K562 (cell line): ENCODE results near the gene CALML6. TPM values are rescaled to one million over a fixed set of nuclear protein-coding genes. Genes with fewer than 3 reads are reported as not detected.
A peak's percentile ranks its signal among the peaks of the same experiment; 100 is the strongest.

Experiments
- ATF1 ChIP-seq, 2 experiments: fragments of 450-650 bp in 1 of 2; IDR thresholded peaks; 2 replicates each; pipeline ENCODE4 v1.6.1; 2016; ENCODE audit warnings: missing compliant biosample characterization in 1 of 2, missing genetic modification characterization in 1 of 2
- BRCA1 ChIP-seq, 2 experiments: fragments of 450-650 bp in 1 of 2; sonication (generic) in 1 of 2; formaldehyde crosslinking in 1 of 2; IDR thresholded peaks; 2 replicates each; pipeline versions ENCODE4 v1.5.0 to v1.6.1; 2017 to 2020; ENCODE audit warnings: mild to moderate bottlenecking in 1 of 2, missing genetic modification reagents in 1 of 2
- DMBX1 ChIP-seq: fragments of 250-450 bp; sonication (Bioruptor Pico); IDR thresholded peaks from 2 replicates; pipeline ENCODE4 v1.8.0; 2022; ENCODE audit warnings: inconsistent platforms, mild to moderate bottlenecking, moderate library complexity, borderline replicate concordance
- FOXP4 ChIP-seq: sonication (generic); formaldehyde crosslinking; IDR thresholded peaks from 2 replicates; pipeline ENCODE4 v1.8.0; 2022; ENCODE audit warnings: mild to moderate bottlenecking, missing genetic modification reagents, borderline replicate concordance
- HNRNPK ChIP-seq: fragments of 200-400 bp; formaldehyde crosslinking; IDR thresholded peaks from one replicate; pipeline ENCODE4 v1.6.1; 2018; ENCODE audit warnings: mild to moderate bottlenecking, low read depth, low read length; ENCODE audit not compliant: poor library complexity, severe bottlenecking
- MYC ChIP-seq, 2 experiments: fragments of 250-450 bp in 1 of 2; sonication (Bioruptor Pico) in 1 of 2; IDR thresholded peaks; 2 replicates each; pipeline versions ENCODE4 v1.5.1 to v1.6.1; 2012 to 2021; ENCODE audit warnings: low read depth in 2 of 2, borderline replicate concordance in 1 of 2, improper control_type of control experiment in 1 of 2, low read length in 1 of 2, mild to moderate bottlenecking in 1 of 2, moderate library complexity in 1 of 2
- PHB ChIP-seq: fragments of 250-450 bp; sonication (Bioruptor Pico); IDR thresholded peaks from 2 replicates; pipeline ENCODE4 v1.5.0; 2021
- PREB ChIP-seq: sonication (generic); formaldehyde crosslinking; IDR thresholded peaks from 2 replicates; pipeline ENCODE4 v1.8.1; 2023; ENCODE audit warnings: mild to moderate bottlenecking, missing genetic modification reagents
- RBM39 ChIP-seq: fragments of 200-400 bp; formaldehyde crosslinking; optimal IDR thresholded peaks from 2 replicates; pipeline ENCODE3; 2018; ENCODE audit warnings: low read depth, low read length
- SNAPC5 ChIP-seq: fragments of 250-450 bp; sonication (Bioruptor Pico); IDR thresholded peaks from 2 replicates; pipeline ENCODE4 v1.8.0; 2021; ENCODE audit warnings: moderate library complexity, mild to moderate bottlenecking, inconsistent platforms
- TSC22D4 ChIP-seq: fragments of 450-650 bp; IDR thresholded peaks from 2 replicates; pipeline ENCODE4 v1.6.1; 2016; ENCODE audit warnings: missing genetic modification characterization, missing biosample characterization, control low read depth
- XRCC3 ChIP-seq: fragments of 450-650 bp; IDR thresholded peaks from 2 replicates; pipeline ENCODE4 v1.6.1; 2017; ENCODE audit warnings: mild to moderate bottlenecking, moderate library complexity
- ZNF12 ChIP-seq: sonication (generic); formaldehyde crosslinking; IDR thresholded peaks from 2 replicates; pipeline ENCODE4 v1.4.0; 2020; ENCODE audit warnings: mild to moderate bottlenecking, missing genetic modification reagents
- ZNF165 ChIP-seq: fragments of 250-450 bp; sonication (Bioruptor Pico); IDR thresholded peaks from 2 replicates; pipeline ENCODE4 v1.4.0; 2020; ENCODE audit warnings: borderline replicate concordance
- ZNF445 ChIP-seq: fragments of 250-450 bp; sonication (Bioruptor Pico); IDR thresholded peaks from 2 replicates; pipeline ENCODE4 v1.4.0; 2020; ENCODE audit warnings: low read depth, mild to moderate bottlenecking, moderate library complexity
- ZNF639 ChIP-seq, 2 experiments: fragments of 200-800 bp in 1 of 2; sonication (Bioruptor generic) in 1 of 2; sonication (generic) in 1 of 2; formaldehyde crosslinking in 1 of 2; IDR thresholded peaks in 1 of 2; conservative IDR thresholded peaks in 1 of 2; 2 replicates each; pipeline versions ENCODE4 v1.5.0 to v1.6.1; 2016 to 2020; ENCODE audit warnings: missing compliant biosample characterization in 1 of 2, missing genetic modification characterization in 1 of 2, missing genetic modification reagents in 1 of 2
- ZNF699 ChIP-seq: fragments of 250-450 bp; sonication (Bioruptor Pico); IDR thresholded peaks from 2 replicates; pipeline ENCODE4 v1.8.0; 2021; ENCODE audit warnings: mild to moderate bottlenecking, moderate library complexity; ENCODE audit not compliant: insufficient replicate concordance
- ZNF76 ChIP-seq: fragments of 250-450 bp; sonication (Bioruptor Pico); IDR thresholded peaks from 2 replicates; pipeline ENCODE4 v1.4.0; 2020; ENCODE audit warnings: mild to moderate bottlenecking, moderate library complexity, borderline replicate concordance
- polyA plus RNA-seq, 8 experiments: library from polyadenylated mRNA; depleted of rRNA in 4 of 8; stranded (reverse) in 5 of 8; unstranded in 3 of 8; fragments of >200 nt; fragmentation: Nextera tagmentation in 2 of 8; fragmentation: Illumina TruSeq in 1 of 8; extraction: Ambion mirVana in 2 of 8; extraction: Trizol in 1 of 8; gene quantifications; 2 replicates each; pipeline versions ENCODE4 v1.2.1 to v1.2.3, GENCODE V29; 2011 to 2014; ENCODE audit warnings: inconsistent platforms in 1 of 8, missing spikeins in 1 of 8
- total RNA-seq, 7 experiments: library from RNA; depleted of rRNA in 6 of 7; stranded (reverse); fragments of >200 nt in 6 of 7; fragmentation: Illumina TruSeq in 2 of 7; extraction: Trizol in 2 of 7; gene quantifications; 2 replicates each; pipeline versions ENCODE4 v1.2.1 to v1.2.3, GENCODE V29; 2011 to 2021; ENCODE audit warnings: low replicate concordance in 1 of 7

The CALML6 gene
- total and polyA plus RNA-seq, 9 of the 15 experiments (the other 6 are each of a cell fraction or from before 2014, with no cell fraction given): 0.14 TPM; not detected in 8

- TF ChIP-seq SNAPC5 (CRISPR knock-in tag) (no peak), ZNF76 (CRISPR knock-in tag) (no peak), PHB (CRISPR knock-in tag) (no peak), ZNF12 (CRISPR knock-in tag) (no peak), ATF1 (CRISPR knock-in tag; IDR thresholded peaks at IDR 0.05) (no peak), ATF1 (tag; IDR thresholded peaks at IDR 0.05) (no peak), BRCA1 (IDR thresholded peaks at IDR 0.05) (no peak), BRCA1 (CRISPR knock-in tag; IDR thresholded peaks at IDR 0.05) (no peak), XRCC3 (no peak), ZNF639 (CRISPR knock-in tag; conservative IDR thresholded peaks at IDR 0.05 in 1 of 2, IDR thresholded peaks at IDR 0.05 in 1 of 2) (no peak; a peak in 1 of 4 replicates), HNRNPK (no peak), ZNF445 (no peak), ZNF699 (CRISPR knock-in tag) (no peak), FOXP4 (CRISPR knock-in tag) (no peak), PREB (CRISPR knock-in tag) (no peak), TSC22D4 (tag) (no peak), ZNF165 (no peak), DMBX1 (no peak), RBM39 (no peak), MYC (IDR thresholded peaks at IDR 0.05; ENCODE audit: low read depth, low read length) (peak; percentile 36; the same call in 1 of the 2 replicates), MYC (CRISPR knock-in tag; IDR thresholded peaks at IDR 0.05; ENCODE audit: borderline replicate concordance, low read depth) (no peak)
Measured at GRCh38 chr1:1889847-1890505, 25.1 kb upstream of the CALML6 start (continued).
